ENCODE data around the gene TEX38. TPM values are rescaled to one million over a fixed set of nuclear protein-coding genes. Genes with fewer than 3 reads are reported as not detected.
A peak's percentile ranks its signal among the peaks of the same experiment; 100 is the strongest.

The TEX38 gene
- total RNA-seq, 1 experiment from 2014 or later: not detected

DNA sequence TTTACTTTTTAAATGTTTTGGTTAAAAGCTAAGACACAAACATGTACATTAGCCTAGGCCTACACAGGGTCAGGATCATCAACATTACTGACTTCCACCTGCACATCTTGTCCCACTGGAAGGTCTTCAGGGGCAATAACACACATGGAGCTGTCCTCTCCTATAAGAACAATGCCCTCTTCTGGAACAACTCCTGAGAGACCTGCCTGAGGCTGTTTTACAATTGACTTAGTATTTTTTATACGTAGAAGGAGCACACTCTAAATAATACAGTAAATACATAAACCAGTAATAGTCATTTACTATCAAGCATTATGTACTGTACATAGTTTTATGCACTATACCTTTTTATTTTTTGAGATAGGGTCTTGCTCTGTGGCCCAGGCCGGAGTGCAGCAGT lies 40.9 kb upstream of the TEX38 start:
- ATAC-seq: no peak
- DNase-seq (ENCODE audit: low read depth, low spot score): no peak
- no peak for TF ChIP-seq POLR2AphosphoS5 (IDR thresholded peaks at IDR 0.05; ENCODE audit: low read depth, low read length)
- Histone ChIP-seq H3K36me3 (ENCODE audit: control insufficient read depth, insufficient read depth, low read length) (no peaks in the 10 kb centered on the region), H3K9me3 (ENCODE audit: control insufficient read depth, insufficient read depth, low read depth, low read length) (no peaks in the 10 kb centered on the region), H3K4me3 (ENCODE audit: low read depth in 2 of 2, low read length in 2 of 2) (no peak overlapping the region), H3K27ac (ENCODE audit: low read length) (no peak overlapping the region), H3K4me1 (ENCODE audit: control insufficient read depth, insufficient read depth, low read length) (no peaks in the 10 kb centered on the region; the same call in 1 of the 2 replicates), H3K27me3 (ENCODE audit: control insufficient read depth, insufficient read depth, low read length) (no peaks in the 10 kb centered on the region)
- BruUV-seq (replicated peaks): no TSS peak
- intact Hi-C loops (cut with micrococcal nuclease; ENCODE audit: unreplicated experiment) (no loop called here), in situ Hi-C loops (cut with HindIII; ENCODE audit: low pct_unique_long_range_greater_than_20kb, low sequenced_read_pairs) (no loop called here)
- ChIA-PET POLR2A (no interaction called here), CTCF (no interaction called here)

DNA sequence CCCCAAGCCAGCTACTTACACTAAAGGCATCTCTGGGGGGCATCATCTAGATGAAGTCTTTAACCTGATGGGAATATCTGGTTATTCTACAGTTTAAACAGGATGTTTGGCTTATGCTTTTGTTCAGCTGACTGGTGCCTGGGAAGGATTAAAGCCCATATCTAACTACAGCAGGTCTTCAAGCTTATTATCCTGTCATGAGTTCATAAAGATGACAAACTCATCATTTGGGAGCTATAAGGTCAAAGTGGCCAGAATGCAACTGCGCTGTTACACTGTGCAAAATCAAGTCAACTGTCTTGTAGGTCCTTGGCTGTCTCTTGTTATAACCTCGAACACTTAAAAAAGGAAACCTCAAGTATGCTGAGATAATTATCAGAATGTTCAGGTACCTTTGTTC lies 36.4 kb upstream of the TEX38 start:
- Histone ChIP-seq H3K27ac (ENCODE audit: low read length) (no peak overlapping the region), H3K4me3 (ENCODE audit: low read depth in 2 of 2, low read length in 2 of 2) (no peak overlapping the region), H3K27me3 (ENCODE audit: control insufficient read depth, insufficient read depth, low read length) (no peaks in the 10 kb centered on the region), H3K4me1 (ENCODE audit: control insufficient read depth, insufficient read depth, low read length) (no peaks in the 10 kb centered on the region; the same call in 1 of the 2 replicates), H3K9me3 (ENCODE audit: control insufficient read depth, insufficient read depth, low read depth, low read length) (no peaks in the 10 kb centered on the region), H3K36me3 (ENCODE audit: control insufficient read depth, insufficient read depth, low read length) (no peaks in the 10 kb centered on the region)
- ChIA-PET CTCF (no interaction called here), POLR2A (no interaction called here)
- TSS peak; percentile 67 for BruUV-seq (replicated peaks)
- intact Hi-C loops (cut with micrococcal nuclease; ENCODE audit: unreplicated experiment) (no loop called here), in situ Hi-C loops (cut with HindIII; ENCODE audit: low pct_unique_long_range_greater_than_20kb, low sequenced_read_pairs) (no loop called here)
- ATAC-seq (no peak), DNase-seq (ENCODE audit: low read depth, low spot score) (no peak)
- TF ChIP-seq POLR2AphosphoS5 (IDR thresholded peaks at IDR 0.05; ENCODE audit: low read depth, low read length) (no peak), TCF7L2 (IDR thresholded peaks at IDR 0.05; ENCODE audit: low read depth, low read length) (no peak), SIN3A (IDR thresholded peaks at IDR 0.05; ENCODE audit: borderline replicate concordance, insufficient read depth, low read depth, low read length) (no peak)
- TF ChIP-seq, protein P1, sequence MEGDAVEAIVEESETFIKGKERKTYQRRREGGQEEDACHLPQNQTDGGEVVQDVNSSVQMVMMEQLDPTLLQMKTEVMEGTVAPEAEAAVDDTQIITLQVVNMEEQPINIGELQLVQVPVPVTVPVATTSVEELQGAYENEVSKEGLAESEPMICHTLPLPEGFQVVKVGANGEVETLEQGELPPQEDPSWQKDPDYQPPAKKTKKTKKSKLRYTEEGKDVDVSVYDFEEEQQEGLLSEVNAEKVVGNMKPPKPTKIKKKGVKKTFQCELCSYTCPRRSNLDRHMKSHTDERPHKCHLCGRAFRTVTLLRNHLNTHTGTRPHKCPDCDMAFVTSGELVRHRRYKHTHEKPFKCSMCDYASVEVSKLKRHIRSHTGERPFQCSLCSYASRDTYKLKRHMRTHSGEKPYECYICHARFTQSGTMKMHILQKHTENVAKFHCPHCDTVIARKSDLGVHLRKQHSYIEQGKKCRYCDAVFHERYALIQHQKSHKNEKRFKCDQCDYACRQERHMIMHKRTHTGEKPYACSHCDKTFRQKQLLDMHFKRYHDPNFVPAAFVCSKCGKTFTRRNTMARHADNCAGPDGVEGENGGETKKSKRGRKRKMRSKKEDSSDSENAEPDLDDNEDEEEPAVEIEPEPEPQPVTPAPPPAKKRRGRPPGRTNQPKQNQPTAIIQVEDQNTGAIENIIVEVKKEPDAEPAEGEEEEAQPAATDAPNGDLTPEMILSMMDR (IDR thresholded peaks at IDR 0.05): no peak
- TF ChIP-seq, protein P2, sequence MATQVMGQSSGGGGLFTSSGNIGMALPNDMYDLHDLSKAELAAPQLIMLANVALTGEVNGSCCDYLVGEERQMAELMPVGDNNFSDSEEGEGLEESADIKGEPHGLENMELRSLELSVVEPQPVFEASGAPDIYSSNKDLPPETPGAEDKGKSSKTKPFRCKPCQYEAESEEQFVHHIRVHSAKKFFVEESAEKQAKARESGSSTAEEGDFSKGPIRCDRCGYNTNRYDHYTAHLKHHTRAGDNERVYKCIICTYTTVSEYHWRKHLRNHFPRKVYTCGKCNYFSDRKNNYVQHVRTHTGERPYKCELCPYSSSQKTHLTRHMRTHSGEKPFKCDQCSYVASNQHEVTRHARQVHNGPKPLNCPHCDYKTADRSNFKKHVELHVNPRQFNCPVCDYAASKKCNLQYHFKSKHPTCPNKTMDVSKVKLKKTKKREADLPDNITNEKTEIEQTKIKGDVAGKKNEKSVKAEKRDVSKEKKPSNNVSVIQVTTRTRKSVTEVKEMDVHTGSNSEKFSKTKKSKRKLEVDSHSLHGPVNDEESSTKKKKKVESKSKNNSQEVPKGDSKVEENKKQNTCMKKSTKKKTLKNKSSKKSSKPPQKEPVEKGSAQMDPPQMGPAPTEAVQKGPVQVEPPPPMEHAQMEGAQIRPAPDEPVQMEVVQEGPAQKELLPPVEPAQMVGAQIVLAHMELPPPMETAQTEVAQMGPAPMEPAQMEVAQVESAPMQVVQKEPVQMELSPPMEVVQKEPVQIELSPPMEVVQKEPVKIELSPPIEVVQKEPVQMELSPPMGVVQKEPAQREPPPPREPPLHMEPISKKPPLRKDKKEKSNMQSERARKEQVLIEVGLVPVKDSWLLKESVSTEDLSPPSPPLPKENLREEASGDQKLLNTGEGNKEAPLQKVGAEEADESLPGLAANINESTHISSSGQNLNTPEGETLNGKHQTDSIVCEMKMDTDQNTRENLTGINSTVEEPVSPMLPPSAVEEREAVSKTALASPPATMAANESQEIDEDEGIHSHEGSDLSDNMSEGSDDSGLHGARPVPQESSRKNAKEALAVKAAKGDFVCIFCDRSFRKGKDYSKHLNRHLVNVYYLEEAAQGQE (IDR thresholded peaks at IDR 0.05; ENCODE audit: insufficient read depth in 1 of 2, low read depth in 2 of 2, low read length in 1 of 2): no peak

DNA sequence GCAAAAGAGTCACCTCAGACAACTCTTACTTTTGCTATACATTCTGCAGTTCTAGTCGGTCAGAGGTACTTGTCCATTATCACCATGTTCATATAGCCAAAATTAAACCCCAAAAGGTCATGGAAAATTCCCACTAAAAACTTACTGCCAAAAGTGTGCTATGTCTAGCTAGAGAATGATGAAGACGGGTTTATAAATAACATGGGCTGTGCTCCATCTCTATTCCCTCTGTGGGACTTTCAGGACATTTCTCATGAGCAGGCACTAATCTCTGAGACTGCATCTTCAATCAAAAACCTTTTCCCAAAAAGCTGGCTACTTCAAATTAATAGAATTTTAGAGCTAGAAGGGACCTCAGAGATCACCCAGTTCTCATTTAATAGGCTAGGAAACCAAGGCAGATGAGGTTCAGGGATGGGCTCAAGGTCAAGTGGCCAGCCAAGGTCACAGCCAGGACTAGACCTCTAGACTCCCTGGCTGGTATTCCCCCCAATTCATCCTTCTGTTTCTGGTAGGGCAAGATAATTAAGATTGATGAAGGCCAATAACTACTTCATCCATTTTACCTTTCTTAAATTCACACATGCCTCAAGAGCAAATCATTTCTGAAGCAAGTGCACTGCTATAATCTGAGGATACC lies 34.1 kb upstream of the TEX38 start:
- H3K27ac ChIP-seq (ENCODE audit: low read length): peak overlapping the region; percentile 2; the same call in 1 of the 2 replicates
- DNase-seq (ENCODE audit: low read depth, low spot score) (no peak), ATAC-seq (no peak)
- peaks cover 11% of the 10 kb centered on the region; the same call in 1 of the 2 replicates for H3K4me1 ChIP-seq (ENCODE audit: control insufficient read depth, insufficient read depth, low read length)
- TF ChIP-seq POLR2AphosphoS5 (IDR thresholded peaks at IDR 0.05; ENCODE audit: low read depth, low read length) (no peak), SIN3A (IDR thresholded peaks at IDR 0.05; ENCODE audit: borderline replicate concordance, insufficient read depth, low read depth, low read length) (no peak), TCF7L2 (IDR thresholded peaks at IDR 0.05; ENCODE audit: low read depth, low read length) (no peak)
- TF ChIP-seq, protein P1 (IDR thresholded peaks at IDR 0.05): no peak
- TF ChIP-seq, protein P2 (IDR thresholded peaks at IDR 0.05; ENCODE audit: insufficient read depth in 1 of 2, low read depth in 2 of 2, low read length in 1 of 2): no peak
- H3K36me3 ChIP-seq (ENCODE audit: control insufficient read depth, insufficient read depth, low read length): no peaks in the 10 kb centered on the region
- H3K9me3 ChIP-seq (ENCODE audit: control insufficient read depth, insufficient read depth, low read depth, low read length): no peaks in the 10 kb centered on the region
- ChIA-PET POLR2A (no interaction called here), CTCF (no interaction called here)
- in situ Hi-C loops (cut with HindIII; ENCODE audit: low pct_unique_long_range_greater_than_20kb, low sequenced_read_pairs): no loop called here
- H3K27me3 ChIP-seq (ENCODE audit: control insufficient read depth, insufficient read depth, low read length): no peaks in the 10 kb centered on the region
- intact Hi-C loops (cut with micrococcal nuclease; ENCODE audit: unreplicated experiment): no loop called here
- H3K4me3 ChIP-seq (ENCODE audit: low read depth in 2 of 2, low read length in 2 of 2): no peak overlapping the region
- BruUV-seq (replicated peaks): no TSS peak

Data from Panc1 (cell line).